ENCODE measurements around the gene TXNL4B.

DNA sequence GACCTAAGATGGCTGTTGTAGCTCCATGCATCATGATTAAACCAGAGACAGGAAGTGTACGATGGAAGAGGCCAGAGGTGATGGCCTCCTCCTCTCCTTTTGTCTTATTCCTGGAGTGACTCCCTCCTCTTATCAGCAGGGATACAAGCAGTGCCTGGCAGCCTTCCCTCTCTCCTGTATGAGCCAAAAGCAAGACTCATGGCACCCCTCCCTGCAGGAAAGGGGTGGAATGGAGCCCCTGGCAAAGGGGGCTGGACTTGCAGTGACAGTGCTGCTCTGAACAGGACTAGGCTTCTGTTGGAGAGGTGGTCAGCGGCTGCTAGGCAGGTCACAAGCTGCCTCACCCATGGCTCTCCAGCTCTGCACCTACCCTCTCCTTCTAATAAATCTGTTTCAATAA lies 8.4 kb downstream of the TXNL4B start:
- TF ChIP-seq EP300 (IDR thresholded peaks at IDR 0.05), result no peak
- TF ChIP-seq POLR2A (IDR thresholded peaks at IDR 0.05; ENCODE audit: low read depth), result no peak
